DND-41 (cell line): Measurements from ENCODE around the gene DIS3L2.
"Not testable (repeated sequence)": the region's sequence is repeated elsewhere in the genome, so short reads cannot be mapped to it uniquely, and the experiment has no call there.

Source experiments
- CTCF ChIP-seq: IDR thresholded peaks from 2 replicates; pipeline ENCODE4 v1.5.1; 2012; ENCODE audit warnings: borderline replicate concordance, low read length, moderate library complexity, mild to moderate bottlenecking; ENCODE audit not compliant: poor library complexity, severe bottlenecking; ENCODE audit errors: extremely low read depth
- EZH2 ChIP-seq: IDR thresholded peaks from 3 replicates; pipeline ENCODE4 v1.6.1; 2012; ENCODE audit warnings: borderline replicate concordance, low read depth, mild to moderate bottlenecking, moderate library complexity, low read length, inconsistent platforms; ENCODE audit not compliant: severe bottlenecking

GRCh38 chr2:232334136-232334884 lies 372.8 kb downstream of the DIS3L2 start:
- TF ChIP-seq EZH2, CTCF: not testable (repeated sequence)
